ENCODE data around the gene ABHD17C.

- TF ChIP-seq CTCF (conservative IDR thresholded peaks at IDR 0.05; ENCODE audit: low read length) (no peak), EZH2phosphoT487 (IDR thresholded peaks at IDR 0.05; ENCODE audit: borderline replicate concordance, low read depth, low read length) (no peak)
Observed at GRCh38 chr15:80730387-80730786, 35.3 kb downstream of the ABHD17C start.
